HG03571 (cell line): ENCODE measurements around the gene UTP4.

Source experiments
- ATAC-seq: cut with Tn5 transposase; IDR thresholded peaks from one replicate; pipeline ENCODE4 v1.9.1; 2021; ENCODE audit not compliant: unreplicated experiment

UTP4 gene

DNA sequence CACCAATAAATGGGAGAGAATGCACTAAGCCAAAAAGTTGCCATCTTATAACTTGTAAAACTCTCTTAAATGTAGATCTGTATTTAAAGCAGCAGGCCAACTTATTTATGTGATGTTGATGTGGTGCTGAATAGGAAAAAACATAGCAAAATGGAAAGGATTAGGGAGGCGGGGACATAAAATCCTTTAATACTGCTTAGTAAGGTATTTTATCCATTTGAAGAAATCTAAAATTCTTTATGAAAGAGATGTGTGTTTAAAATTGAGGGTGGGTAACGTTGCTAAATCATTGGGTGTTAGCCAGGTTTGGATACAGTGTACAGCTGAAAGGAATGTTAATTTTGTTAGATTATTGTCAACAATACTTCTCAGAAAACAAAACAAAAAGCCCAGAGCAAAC, 68.8 kb downstream of the UTP4 start:
- no peak for ATAC-seq

DNA sequence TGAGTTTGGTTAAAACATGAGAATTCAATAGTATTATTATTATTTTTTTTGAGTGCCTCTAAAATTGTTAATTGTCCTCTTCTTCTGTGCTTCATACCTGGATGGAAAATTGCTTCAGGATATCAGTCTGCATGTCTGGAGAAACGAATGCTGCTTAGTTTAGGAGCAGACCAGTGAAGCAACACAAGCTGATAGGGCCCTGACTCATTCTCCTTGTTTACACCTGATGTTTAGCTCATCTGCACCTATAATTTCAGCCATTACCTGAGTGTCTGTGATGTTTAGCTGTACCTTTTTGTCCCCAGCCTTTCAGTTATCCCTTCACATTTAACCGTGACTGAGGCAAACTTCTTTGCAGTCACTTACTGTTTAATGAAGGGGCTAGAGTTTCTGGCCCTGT, 69.3 kb downstream of the UTP4 start:
- no peak for ATAC-seq

DNA sequence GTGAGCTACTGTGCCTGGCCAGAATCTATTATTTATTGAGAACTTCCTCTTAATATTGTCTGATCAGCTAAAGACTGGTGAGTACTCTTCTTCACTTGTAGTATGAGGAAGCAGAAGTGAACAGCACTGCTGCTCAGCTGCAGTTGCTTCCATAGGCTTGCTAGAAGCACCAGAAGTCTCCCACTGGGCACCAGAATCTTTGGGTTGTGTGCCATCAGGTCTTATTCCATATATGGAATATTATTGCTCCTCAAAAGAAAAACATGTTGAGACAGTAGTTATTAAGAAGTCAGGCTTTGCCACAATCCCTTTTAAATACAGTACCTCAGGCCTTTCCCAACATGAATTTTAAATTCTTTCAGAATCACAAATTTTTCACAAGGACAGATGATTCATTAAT, 71.7 kb downstream of the UTP4 start:
- no peak for ATAC-seq

DNA sequence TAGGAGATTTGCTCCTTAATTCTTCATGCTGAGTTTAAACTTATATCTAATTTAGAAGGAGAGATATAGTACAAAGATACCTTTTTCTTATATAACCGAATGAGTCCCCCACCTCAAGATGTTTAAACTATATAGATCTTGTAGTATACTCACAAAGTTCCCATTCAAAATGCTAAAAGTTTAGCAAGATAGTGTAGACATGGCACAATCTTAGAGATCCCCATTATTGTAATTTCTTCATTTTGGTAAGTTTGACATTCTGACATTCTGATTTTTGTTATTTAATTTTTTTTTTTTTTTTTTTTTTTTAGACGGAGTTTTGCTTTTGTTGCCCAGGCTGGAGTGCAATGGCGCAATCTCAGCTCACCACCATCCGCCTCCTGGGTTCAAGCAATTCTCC, 77.3 kb downstream of the UTP4 start:
- ATAC-seq, result no peak

DNA sequence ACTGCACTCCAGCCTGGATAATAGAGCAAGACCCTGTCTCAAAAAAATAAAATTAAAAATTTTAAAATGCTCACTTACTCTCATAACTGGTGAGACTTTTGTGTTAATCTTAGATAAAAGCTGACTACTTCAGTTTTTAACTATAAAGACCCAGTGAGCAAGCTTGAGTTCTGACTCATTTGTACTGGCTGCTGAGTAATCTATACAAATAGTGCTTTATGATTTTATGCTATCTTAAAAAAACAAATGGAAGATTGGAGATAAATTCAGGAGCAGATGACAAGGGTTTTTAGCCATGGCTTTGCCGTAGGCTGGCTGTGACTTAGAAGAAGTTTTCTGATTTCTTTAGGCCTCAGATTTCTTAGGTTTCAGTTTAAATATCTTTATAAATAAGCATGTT, 85.0 kb downstream of the UTP4 start:
- ATAC-seq, result no peak
